Uterus (tissue), 4 donors: Measurements from ENCODE around the gene SLC34A3. TPM values are rescaled to one million over a fixed set of nuclear protein-coding genes. Genes with fewer than 3 reads are reported as not detected.

Experiments
- DNase-seq, 2 donors: peaks; one replicate each; pipeline ENCODE4 v3.0.0-alpha.2; 2019 to 2020
- H3K27ac ChIP-seq, 2 donors: fragments of 200-600 bp; sonication (generic); 1 replicate in 1 of 2; 2 replicates in 1 of 2; pipeline ENCODE4 v1.5.1; 2016 to 2018
- H3K27me3 ChIP-seq, 2 donors: fragments of 200-600 bp; sonication (generic); one replicate each; pipeline ENCODE4 v1.5.1; 2018 to 2019; ENCODE audit warnings: control low read depth in 1 of 2
- H3K36me3 ChIP-seq, 2 donors: fragments of 200-600 bp; sonication (generic); one replicate each; pipeline ENCODE4 v1.5.1; 2019; ENCODE audit warnings: control low read depth in 1 of 2
- H3K4me1 ChIP-seq, 2 donors: fragments of 200-600 bp; sonication (generic); one replicate each; pipeline ENCODE4 v1.5.1; 2018 to 2019; ENCODE audit warnings: control low read depth in 1 of 2
- H3K4me3 ChIP-seq, 2 donors: fragments of 200-600 bp; sonication (generic); 1 replicate in 1 of 2; 2 replicates in 1 of 2; pipeline ENCODE4 v1.5.1; 2018 to 2019; ENCODE audit warnings: mild to moderate bottlenecking in 1 of 2
- H3K9me3 ChIP-seq, 2 donors: fragments of 200-600 bp; sonication (generic); one replicate each; pipeline ENCODE4 v1.5.1; 2019; ENCODE audit warnings: control low read depth in 1 of 2
- POLR2A ChIP-seq, 2 donors: fragments of 450-650 bp; IDR thresholded peaks; one replicate each; pipeline ENCODE4 v1.6.1; 2016; ENCODE audit warnings: antibody characterized with exemption in 2 of 2, mild to moderate bottlenecking in 1 of 2, moderate library complexity in 1 of 2
- intact Hi-C: fragments of 100-400 bp; cut with DNase I; formaldehyde crosslinking; loops from one replicate; pipeline ENCODE4 v1.15.1; 2023; ENCODE audit warnings: low total_unique reads
- total RNA-seq, 4 donors: library from RNA; depleted of rRNA in 3 of 4; stranded (reverse); fragments of >200 nt in 3 of 4; gene quantifications; one replicate each; pipeline versions ENCODE4 v1.1.0 to v1.2.4, GENCODE V29; 2014 to 2023
- TF ChIP-seq, protein P1 (sequence below), 4 experiments: fragments of 200-600 bp in 2 of 4; fragments of 450-650 bp in 2 of 4; sonication (generic) in 2 of 4; IDR thresholded peaks; one replicate each; pipeline ENCODE4 v1.5.1; 2016 to 2019; ENCODE audit warnings: antibody characterized with exemption in 4 of 4, mild to moderate bottlenecking in 2 of 4, moderate library complexity in 1 of 4
- donor health status: DM: yes; HTN: yes; CAD: no.

The SLC34A3 gene
- total RNA-seq, 4 donors from 2014 or later = 0.48 TPM; not detected in 3

DNA sequence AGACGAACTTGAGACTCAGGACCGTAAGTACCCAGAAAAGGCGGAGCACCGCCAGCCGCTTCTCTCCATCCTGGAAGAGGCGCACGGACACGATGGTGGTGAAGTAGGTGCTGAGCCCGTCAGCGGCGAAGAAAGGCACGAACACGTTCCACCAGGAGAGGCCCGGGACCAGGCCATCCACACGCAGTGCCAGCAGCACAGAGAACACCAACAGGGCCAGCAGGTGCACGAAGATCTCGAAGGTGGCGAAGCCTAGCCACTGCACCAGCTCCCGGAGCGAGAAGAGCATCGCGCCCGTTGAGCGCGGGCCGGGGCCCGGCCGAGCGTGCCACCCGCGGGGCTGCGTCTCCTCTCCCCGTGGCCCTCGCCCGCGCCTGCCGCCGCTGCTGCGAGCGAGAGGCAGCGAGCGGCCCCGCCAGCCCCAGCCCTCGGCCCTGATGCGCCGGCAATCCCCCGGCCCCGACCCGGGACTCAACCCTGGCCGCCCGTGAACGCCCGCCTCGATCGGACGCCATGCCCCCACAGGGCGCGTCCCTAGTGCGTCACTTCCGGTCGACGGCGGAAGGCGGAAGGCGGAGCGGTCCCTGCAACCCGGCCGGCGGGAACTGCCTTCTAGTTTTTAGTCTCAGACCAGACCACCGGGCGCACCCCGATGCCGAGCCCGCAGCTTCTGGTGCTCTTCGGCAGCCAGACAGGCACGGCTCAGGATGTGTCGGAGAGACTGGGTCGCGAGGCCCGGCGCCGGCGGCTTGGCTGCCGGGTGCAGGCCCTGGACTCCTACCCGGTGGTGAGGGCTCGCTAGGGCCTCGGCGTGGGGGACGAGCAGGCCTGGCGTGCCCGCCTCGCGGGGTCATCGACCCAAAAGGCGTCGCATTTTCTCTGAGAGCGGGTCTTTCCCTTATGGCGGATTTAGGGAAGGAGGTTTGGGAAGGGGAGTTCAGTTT lies 25.3 kb upstream of the SLC34A3 start, which contains the start of the genes NDOR1 and TMEM203:
TSS of gene NDOR1 (plus strand) at position 575 of the 944 bp plus-strand sequence. CDS start at position 653, 78 bp downstream.
TSS of gene TMEM203 (minus strand) at position 523 of the 944 bp plus-strand sequence. CDS start at position 289, 234 bp downstream.
- peak; percentile 58 to 79 for TF ChIP-seq POLR2A (IDR thresholded peaks at IDR 0.05)
- TF ChIP-seq, protein P1, sequence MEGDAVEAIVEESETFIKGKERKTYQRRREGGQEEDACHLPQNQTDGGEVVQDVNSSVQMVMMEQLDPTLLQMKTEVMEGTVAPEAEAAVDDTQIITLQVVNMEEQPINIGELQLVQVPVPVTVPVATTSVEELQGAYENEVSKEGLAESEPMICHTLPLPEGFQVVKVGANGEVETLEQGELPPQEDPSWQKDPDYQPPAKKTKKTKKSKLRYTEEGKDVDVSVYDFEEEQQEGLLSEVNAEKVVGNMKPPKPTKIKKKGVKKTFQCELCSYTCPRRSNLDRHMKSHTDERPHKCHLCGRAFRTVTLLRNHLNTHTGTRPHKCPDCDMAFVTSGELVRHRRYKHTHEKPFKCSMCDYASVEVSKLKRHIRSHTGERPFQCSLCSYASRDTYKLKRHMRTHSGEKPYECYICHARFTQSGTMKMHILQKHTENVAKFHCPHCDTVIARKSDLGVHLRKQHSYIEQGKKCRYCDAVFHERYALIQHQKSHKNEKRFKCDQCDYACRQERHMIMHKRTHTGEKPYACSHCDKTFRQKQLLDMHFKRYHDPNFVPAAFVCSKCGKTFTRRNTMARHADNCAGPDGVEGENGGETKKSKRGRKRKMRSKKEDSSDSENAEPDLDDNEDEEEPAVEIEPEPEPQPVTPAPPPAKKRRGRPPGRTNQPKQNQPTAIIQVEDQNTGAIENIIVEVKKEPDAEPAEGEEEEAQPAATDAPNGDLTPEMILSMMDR (IDR thresholded peaks at IDR 0.05) = peak in 1 of 4 experiments; percentile 37
- peak within 1 kb of the TSS; percentile 86 to 91 for H3K4me3 ChIP-seq
- H3K27ac ChIP-seq = peak within 1 kb of the TSS; percentile 29 to 79
- H3K9me3 ChIP-seq = no peaks in the 10 kb centered on the region
- no peaks in the 10 kb centered on the region for H3K27me3 ChIP-seq
- peaks cover 9 to 15% of the 10 kb centered on the region in 2 donors for H3K4me1 ChIP-seq
- DNase-seq = peak; percentile 88 to 91
- H3K36me3 ChIP-seq = no peaks in the 10 kb centered on the region
- intact Hi-C loops = no loop called here

DNA sequence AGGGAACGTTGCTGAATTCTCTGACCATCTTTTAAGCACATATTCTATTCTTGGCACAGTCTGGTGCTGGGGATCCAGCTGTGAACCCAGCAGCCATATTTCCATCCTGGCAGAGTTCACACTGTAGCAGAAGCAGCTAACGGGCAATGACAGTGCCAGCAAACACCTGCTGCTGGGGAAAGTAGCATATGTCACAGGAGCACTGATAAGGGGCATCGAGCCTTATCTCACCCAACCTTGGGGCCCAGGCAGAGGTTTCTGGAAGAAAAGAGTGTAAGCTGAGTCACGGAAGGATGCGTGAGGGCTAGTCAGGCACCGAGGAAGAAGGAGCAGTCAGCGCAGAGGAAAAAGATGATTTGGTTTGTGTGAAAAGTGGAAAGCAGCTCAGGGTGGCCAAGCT lies 24.1 kb upstream of the SLC34A3 start:
- DNase-seq = no peak
- Histone ChIP-seq H3K9me3 (no peaks in the 10 kb centered on the region), H3K27ac (no peak overlapping the region), H3K36me3 (no peaks in the 10 kb centered on the region), H3K27me3 (no peaks in the 10 kb centered on the region), H3K4me1 (peaks cover 9 to 15% of the 10 kb centered on the region in 2 donors), H3K4me3 (peak overlapping the region in 1 of 2 donors; percentile 86)
- TF ChIP-seq, protein P1 (IDR thresholded peaks at IDR 0.05) = no peak
- intact Hi-C loops = no loop called here

DNA sequence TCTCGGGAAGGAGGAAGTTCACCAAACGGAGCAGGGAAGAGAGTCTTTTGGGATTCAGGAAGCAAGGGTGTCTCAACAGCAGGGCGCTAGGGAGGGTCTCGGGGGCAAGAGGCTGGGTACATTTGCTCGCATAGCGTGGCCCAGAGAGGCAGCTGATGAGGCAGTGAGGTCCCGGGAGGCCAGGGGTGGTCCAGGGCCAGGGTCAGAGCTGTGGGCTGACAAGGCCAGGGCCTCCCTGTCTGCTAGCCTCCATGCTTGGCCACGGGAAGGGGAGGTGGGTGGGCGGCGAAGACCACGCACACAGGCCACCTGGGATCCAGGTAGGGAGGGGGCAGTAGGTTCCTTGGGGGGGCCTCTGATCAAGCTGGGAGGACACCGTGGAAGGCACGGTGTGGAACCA lies 19.2 kb upstream of the SLC34A3 start:
- Histone ChIP-seq H3K27me3 (no peaks in the 10 kb centered on the region), H3K9me3 (no peaks in the 10 kb centered on the region), H3K36me3 (no peaks in the 10 kb centered on the region), H3K4me3 (no peak overlapping the region), H3K4me1 (peaks cover 0 to under 1% of the 10 kb centered on the region in 2 donors), H3K27ac (no peak overlapping the region)
- TF ChIP-seq, protein P1 (IDR thresholded peaks at IDR 0.05) = no peak
- no peak for TF ChIP-seq POLR2A (IDR thresholded peaks at IDR 0.05)
- DNase-seq = no peak
- intact Hi-C loops = no loop called here

DNA sequence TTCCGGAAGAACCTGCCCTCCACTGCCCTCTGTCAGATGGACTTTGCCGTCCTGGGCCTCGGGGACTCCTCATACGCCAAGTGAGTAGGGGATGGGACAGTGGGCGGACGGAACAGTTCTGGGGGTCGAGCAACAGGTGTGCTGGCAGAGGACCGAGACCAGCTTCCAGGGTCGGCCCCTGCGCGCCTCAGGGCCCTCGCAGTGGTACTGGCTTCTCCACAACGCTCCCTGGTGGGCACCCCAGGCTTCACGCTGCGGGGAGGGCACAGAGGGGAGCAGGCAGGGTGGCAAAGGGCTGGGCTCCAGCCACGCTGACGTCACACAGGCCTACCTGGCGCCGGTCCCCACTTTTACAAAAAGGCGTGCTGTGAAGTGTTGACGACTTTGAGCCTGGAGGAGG lies 18.2 kb upstream of the SLC34A3 start:
- intact Hi-C loops = no loop called here
- no peak overlapping the region for H3K4me3 ChIP-seq
- no peaks in the 10 kb centered on the region for H3K9me3 ChIP-seq
- no peak for DNase-seq
- TF ChIP-seq, protein P1 (IDR thresholded peaks at IDR 0.05) = no peak
- no peak for TF ChIP-seq POLR2A (IDR thresholded peaks at IDR 0.05)
- H3K4me1 ChIP-seq = peaks cover 0 to 1% of the 10 kb centered on the region in 2 donors
- H3K36me3 ChIP-seq = no peaks in the 10 kb centered on the region
- H3K27ac ChIP-seq = no peak overlapping the region
- no peaks in the 10 kb centered on the region for H3K27me3 ChIP-seq
